ENCODE measurements around the gene LSG1. TPM values are rescaled to one million over a fixed set of nuclear protein-coding genes. Genes with fewer than 3 reads are reported as not detected.

Gene LSG1
- total and polyA plus RNA-seq, 10 of the 15 experiments (the other 5 are each of a cell fraction or from before 2014, with no cell fraction given), result 14.3 to 75.6 (median 54.4) TPM

DNA sequence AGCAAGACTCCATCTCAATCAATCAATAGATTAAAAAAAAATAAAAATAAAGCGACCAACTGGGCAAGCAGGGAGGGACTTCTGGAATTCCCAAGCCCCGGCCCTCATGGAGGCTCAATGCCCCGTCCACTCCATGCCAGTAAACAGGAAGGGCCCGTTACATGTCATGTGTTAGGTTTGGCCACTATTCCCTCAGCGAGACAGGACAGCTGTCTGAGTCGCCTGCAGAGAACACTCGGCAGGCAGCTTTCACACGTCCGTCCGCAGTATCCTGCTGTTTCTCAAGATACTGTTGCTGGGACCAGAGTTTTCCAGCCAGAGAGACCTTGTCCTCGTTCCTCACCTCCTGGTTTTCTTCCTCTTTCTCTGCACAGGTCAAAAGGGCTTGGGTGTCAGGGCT lies 56.8 kb downstream of the LSG1 start:
- intact Hi-C loops (cut with micrococcal nuclease; ENCODE audit: unreplicated experiment) (no loop called here), in situ Hi-C loops (cut with MboI) (no loop called here)
- BruUV-seq (replicated peaks), result no TSS peak
- ChIA-PET RAD21 (ENCODE audit: unreplicated experiment) (no interaction called here), SMC1A (ENCODE audit: uncharacterized antibody, unreplicated experiment) (no interaction called here), CTCF (interaction anchor here (1.7 kb wide), 1 partner anchor 148 kb away, joined by 4 read pairs; no protein-coding TSS in a partner anchor), POLR2A (no interaction called here)
- H3K4me3 ChIP-seq, result no peak overlapping the region
- no peaks in the 10 kb centered on the region for H3K27me3 ChIP-seq (replicated peaks in 1 of 2; ENCODE audit: control insufficient read depth in 2 of 2, insufficient read depth in 2 of 2, low read length in 1 of 2)
- no peaks in the 10 kb centered on the region; the same call in 2 of the 3 replicates for H3K9me3 ChIP-seq (replicated peaks; ENCODE audit: control insufficient read depth, insufficient read depth, low read length)
- DNase-seq (ENCODE audit: low read depth, low spot score) (no peak), ATAC-seq (no peak), FAIRE-seq (no peak)
- no peak overlapping the region for H3K9ac ChIP-seq (ENCODE audit: control insufficient read depth, insufficient read depth, low read length)
- H4K20me1 ChIP-seq (ENCODE audit: control insufficient read depth, insufficient read depth), result no peaks in the 10 kb centered on the region
- no peak overlapping the region for H2AFZ ChIP-seq (ENCODE audit: control insufficient read depth, low read depth, low read length)
- no peak overlapping the region for H3K27ac ChIP-seq (ENCODE audit: control insufficient read depth, insufficient read depth)
- no peaks in the 10 kb centered on the region for H3K79me2 ChIP-seq (ENCODE audit: control insufficient read depth, insufficient read depth, low read length)
- H3K36me3 ChIP-seq (ENCODE audit: control insufficient read depth in 2 of 2, insufficient read depth in 2 of 2, low read length in 1 of 2), result no peaks in the 10 kb centered on the region
- no peak overlapping the region for H3K4me2 ChIP-seq (ENCODE audit: control insufficient read depth, insufficient read depth)
- TF ChIP-seq TCF12 (IDR thresholded peaks at IDR 0.05; ENCODE audit: low read depth, low read length) (no peak), TAF1 (IDR thresholded peaks at IDR 0.05; ENCODE audit: borderline replicate concordance, low read depth, low read length) (no peak), DPF2 (IDR thresholded peaks at IDR 0.05) (no peak)
- WGBS (ENCODE audit: insufficient coverage, insufficient replicate concordance, low lambda C conversion rate, missing lambda C conversion rate), result 85% methylated on average over 11 of the region's 11 CpGs
- no peaks in the 10 kb centered on the region; the same call in 1 of the 2 replicates for H3K4me1 ChIP-seq (ENCODE audit: control insufficient read depth, insufficient read depth, low read length)

DNA sequence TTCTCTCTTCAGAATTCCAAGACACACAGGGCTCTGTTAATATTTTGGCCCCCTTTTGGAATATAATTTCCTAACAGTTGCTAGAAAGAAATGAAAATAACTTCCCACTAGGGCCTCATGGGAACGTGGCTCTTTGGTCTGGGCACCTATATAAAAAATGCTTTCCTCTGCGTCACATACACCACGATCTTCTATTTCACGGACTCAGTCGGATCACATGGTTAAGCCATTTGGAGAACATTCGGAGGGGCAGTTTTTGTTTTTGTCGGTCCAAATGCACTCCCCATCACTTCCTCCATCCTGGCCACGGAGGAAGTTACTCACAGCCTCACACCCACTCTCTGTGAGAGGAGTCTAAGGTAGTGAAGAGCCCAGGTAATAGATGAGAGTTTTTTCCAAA lies 59.8 kb downstream of the LSG1 start:
- in situ Hi-C loops (cut with MboI), result no loop called here
- no peaks in the 10 kb centered on the region for H3K9me3 ChIP-seq (replicated peaks; ENCODE audit: control insufficient read depth, insufficient read depth, low read length)
- H3K4me1 ChIP-seq (ENCODE audit: control insufficient read depth, insufficient read depth, low read length), result no peaks in the 10 kb centered on the region
- no peak overlapping the region for H3K4me3 ChIP-seq
- intact Hi-C loops (cut with micrococcal nuclease; ENCODE audit: unreplicated experiment), result no loop called here
- no peak overlapping the region for H3K27ac ChIP-seq (ENCODE audit: control insufficient read depth, insufficient read depth)
- no peak overlapping the region for H3K9ac ChIP-seq (ENCODE audit: control insufficient read depth, insufficient read depth, low read length)
- ChIA-PET RAD21 (ENCODE audit: unreplicated experiment) (no interaction called here), SMC1A (ENCODE audit: uncharacterized antibody, unreplicated experiment) (no interaction called here), POLR2A (no interaction called here), CTCF (no interaction called here)
- 46% methylated on average over 8 of the region's 8 CpGs for WGBS (ENCODE audit: insufficient coverage, insufficient replicate concordance, low lambda C conversion rate, missing lambda C conversion rate)
- FAIRE-seq, result no peak
- H3K79me2 ChIP-seq (ENCODE audit: control insufficient read depth, insufficient read depth, low read length), result no peaks in the 10 kb centered on the region
- TF ChIP-seq JUNB (IDR thresholded peaks at IDR 0.05), result no peak
- TF ChIP-seq EED (IDR thresholded peaks at IDR 0.05; ENCODE audit: low read depth), result no peak
- TF ChIP-seq, protein P1, sequence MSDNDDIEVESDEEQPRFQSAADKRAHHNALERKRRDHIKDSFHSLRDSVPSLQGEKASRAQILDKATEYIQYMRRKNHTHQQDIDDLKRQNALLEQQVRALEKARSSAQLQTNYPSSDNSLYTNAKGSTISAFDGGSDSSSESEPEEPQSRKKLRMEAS (IDR thresholded peaks at IDR 0.05; ENCODE audit: low read depth, low read length), result no peak
- TF ChIP-seq JUND (IDR thresholded peaks at IDR 0.05; ENCODE audit: low read depth, low read length), result no peak
- no peak for TF ChIP-seq HDAC6 (IDR thresholded peaks at IDR 0.05; ENCODE audit: unreplicated experiment)
- TF ChIP-seq SMAD1 (IDR thresholded peaks at IDR 0.05; ENCODE audit: low read depth, partially characterized antibody), result no peak
- no peak for TF ChIP-seq CREM (IDR thresholded peaks at IDR 0.05; ENCODE audit: low read depth)
- no peak for TF ChIP-seq ZNF217 (IDR thresholded peaks at IDR 0.05)
- no peak for TF ChIP-seq RUNX3 (IDR thresholded peaks at IDR 0.05; ENCODE audit: low read length)
- no peak for TF ChIP-seq SREBF1 (IDR thresholded peaks at IDR 0.05; ENCODE audit: low read length)
- TF ChIP-seq IKZF1 (conservative IDR thresholded peaks at IDR 0.05), result no peak
- no peak for TF ChIP-seq RFX5 (IDR thresholded peaks at IDR 0.05; ENCODE audit: low read depth, low read length)
- TF ChIP-seq, protein P2, sequence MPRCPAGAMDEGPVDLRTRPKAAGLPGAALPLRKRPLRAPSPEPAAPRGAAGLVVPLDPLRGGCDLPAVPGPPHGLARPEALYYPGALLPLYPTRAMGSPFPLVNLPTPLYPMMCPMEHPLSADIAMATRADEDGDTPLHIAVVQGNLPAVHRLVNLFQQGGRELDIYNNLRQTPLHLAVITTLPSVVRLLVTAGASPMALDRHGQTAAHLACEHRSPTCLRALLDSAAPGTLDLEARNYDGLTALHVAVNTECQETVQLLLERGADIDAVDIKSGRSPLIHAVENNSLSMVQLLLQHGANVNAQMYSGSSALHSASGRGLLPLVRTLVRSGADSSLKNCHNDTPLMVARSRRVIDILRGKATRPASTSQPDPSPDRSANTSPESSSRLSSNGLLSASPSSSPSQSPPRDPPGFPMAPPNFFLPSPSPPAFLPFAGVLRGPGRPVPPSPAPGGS (IDR thresholded peaks at IDR 0.05; ENCODE audit: borderline replicate concordance, insufficient read depth, low read depth, low read length, poor library complexity, severe bottlenecking), result no peak
- TF ChIP-seq, protein P3, sequence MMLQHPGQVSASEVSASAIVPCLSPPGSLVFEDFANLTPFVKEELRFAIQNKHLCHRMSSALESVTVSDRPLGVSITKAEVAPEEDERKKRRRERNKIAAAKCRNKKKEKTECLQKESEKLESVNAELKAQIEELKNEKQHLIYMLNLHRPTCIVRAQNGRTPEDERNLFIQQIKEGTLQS (IDR thresholded peaks at IDR 0.05; ENCODE audit: borderline replicate concordance, extremely low read depth, low read depth, low read length), result no peak
- H3K27me3 ChIP-seq (replicated peaks in 1 of 2; ENCODE audit: control insufficient read depth in 2 of 2, insufficient read depth in 2 of 2, low read length in 1 of 2), result no peaks in the 10 kb centered on the region
- no peak for DNase-seq (ENCODE audit: low read depth, low spot score)
- no peaks in the 10 kb centered on the region for H3K36me3 ChIP-seq (ENCODE audit: control insufficient read depth in 2 of 2, insufficient read depth in 2 of 2, low read length in 1 of 2)
- H3K4me2 ChIP-seq (ENCODE audit: control insufficient read depth, insufficient read depth), result no peak overlapping the region
- BruUV-seq (replicated peaks), result no TSS peak
- H2AFZ ChIP-seq (ENCODE audit: control insufficient read depth, low read depth, low read length), result no peak overlapping the region
- no peaks in the 10 kb centered on the region for H4K20me1 ChIP-seq (ENCODE audit: control insufficient read depth, insufficient read depth)
- ATAC-seq, result no peak
